B cell (primary cell): ENCODE measurements around the gene TMA7. TPM values are rescaled to one million over a fixed set of nuclear protein-coding genes. Genes with fewer than 3 reads are reported as not detected.

Experiments
- ATAC-seq: fragments of 200-7000 bp; cut with Tn5 transposase; one replicate; pipeline ENCODE4 v1.10.0; 2021; ENCODE audit warnings: low read depth, mild to moderate bottlenecking, moderate number of reproducible peaks, moderate library complexity
- CTCF ChIA-PET: fragments of 350-600 bp; sonication (Branson Sonifier 250); formaldehyde crosslinking; loops from one replicate; lab custom pipeline; 2021; ENCODE audit warnings: antibody characterized with exemption, inconsistent platforms; lab: Charles Lee
- POLR2A ChIA-PET: fragments of 350-600 bp; sonication (Branson Sonifier 250); formaldehyde crosslinking; loops from one replicate; lab custom pipeline; 2021; ENCODE audit warnings: antibody characterized with exemption; lab: Charles Lee
- DNase-seq: peaks from one replicate; pipeline ENCODE4 v3.0.0; 2013
- H2AFZ ChIP-seq: 2 replicates; pipeline ENCODE4 v1.6.1; 2012; ENCODE audit warnings: mild to moderate bottlenecking, low read depth, low read length; ENCODE audit not compliant: insufficient read depth, poor library complexity, severe bottlenecking
- H3K27ac ChIP-seq, 2 donors: 1 replicate in 1 of 2; 2 replicates in 1 of 2; pipeline ENCODE4 v1.5.1; 2012 to 2013; ENCODE audit warnings: low read length in 2 of 2, mild to moderate bottlenecking in 2 of 2, moderate library complexity in 1 of 2
- H3K27me3 ChIP-seq, 4 experiments: fragments of 200-600 bp in 1 of 4; sonication (generic) in 1 of 4; replicated peaks in 1 of 4; 1 replicate in 2 of 4; 2 replicates in 2 of 4; pipeline versions ENCODE4 v1.6.1 to v1.7.0; 2013 to 2016; ENCODE audit warnings: low read length in 3 of 4, mild to moderate bottlenecking in 2 of 4, mixed read lengths in 1 of 4, moderate library complexity in 1 of 4; ENCODE audit not compliant: insufficient read depth in 4 of 4, control insufficient read depth in 3 of 4; ENCODE audit errors: control extremely low read depth in 1 of 4
- H3K36me3 ChIP-seq, 2 experiments: replicated peaks in 1 of 2; 1 replicate in 1 of 2; 2 replicates in 1 of 2; pipeline versions ENCODE4 v1.6.1 to v1.7.1; 2013; ENCODE audit warnings: low read length in 1 of 2; ENCODE audit not compliant: insufficient read depth in 2 of 2, control insufficient read depth in 1 of 2; ENCODE audit errors: control extremely low read depth in 1 of 2, extremely low read depth in 1 of 2
- H3K4me1 ChIP-seq, 2 donors: fragments of 200-600 bp in 1 of 2; sonication (generic) in 1 of 2; 1 replicate in 1 of 2; 2 replicates in 1 of 2; pipeline versions ENCODE4 v1.5.1 to v1.6.1; 2013 to 2017; ENCODE audit warnings: low read length in 2 of 2; ENCODE audit not compliant: control insufficient read depth in 2 of 2, insufficient read depth in 2 of 2
- H3K4me2 ChIP-seq: replicated peaks from 2 replicates; pipeline ENCODE3; 2012; ENCODE audit warnings: mild to moderate bottlenecking, low read depth, low read length; ENCODE audit not compliant: poor library complexity, severe bottlenecking
- H3K4me3 ChIP-seq, 5 experiments: fragments of 200-600 bp in 1 of 5; sonication (generic) in 1 of 5; 1 replicate in 3 of 5; 2 replicates in 2 of 5; pipeline versions ENCODE4 v1.5.1 to v1.7.0; 2011 to 2016; ENCODE audit warnings: low read length in 4 of 5, mild to moderate bottlenecking in 4 of 5, low read depth in 2 of 5, control low read depth in 1 of 5, moderate library complexity in 1 of 5; ENCODE audit not compliant: insufficient read depth in 1 of 5; ENCODE audit errors: control extremely low read depth in 1 of 5, extremely low read depth in 1 of 5
- H3K79me2 ChIP-seq: fragments of 200-600 bp; sonication (generic); one replicate; pipeline ENCODE4 v1.6.0; 2016; ENCODE audit warnings: low read length; ENCODE audit not compliant: control insufficient read depth, insufficient read depth
- H3K9ac ChIP-seq: fragments of 200-600 bp; sonication (generic); 2 replicates; pipeline ENCODE4 v1.6.1; 2017; ENCODE audit warnings: mild to moderate bottlenecking, low read length, moderate library complexity
- H3K9me3 ChIP-seq, 3 donors: one replicate each; pipeline versions ENCODE4 v1.6.1 to v1.7.1; 2013; ENCODE audit warnings: low read length in 2 of 3; ENCODE audit not compliant: control insufficient read depth in 2 of 3, insufficient read depth in 1 of 3; ENCODE audit errors: control extremely low read depth in 1 of 3
- H4K20me1 ChIP-seq: 2 replicates; pipeline ENCODE4 v1.6.0; 2012; ENCODE audit warnings: mild to moderate bottlenecking, low read length; ENCODE audit not compliant: insufficient read depth, control insufficient read depth, poor library complexity, severe bottlenecking
- H3K27ac Mint-ChIP-seq: one replicate; pipeline ENCODE4 v1.8.0; 2021; ENCODE audit warnings: mixed read lengths
- H3K27me3 Mint-ChIP-seq: one replicate; pipeline ENCODE4 v1.8.0; 2021; ENCODE audit warnings: mixed read lengths
- H3K4me1 Mint-ChIP-seq: one replicate; pipeline ENCODE4 v1.8.0; 2021; ENCODE audit warnings: mixed read lengths
- H3K4me3 Mint-ChIP-seq: one replicate; pipeline ENCODE4 v1.8.0; 2021; ENCODE audit warnings: mixed read lengths
- H3K9me3 Mint-ChIP-seq: one replicate; pipeline ENCODE4 v1.8.0; 2022; ENCODE audit warnings: mixed read lengths; ENCODE audit not compliant: insufficient read depth
- EZH2 ChIP-seq: IDR thresholded peaks from 2 replicates; pipeline ENCODE4 v1.6.1; 2012; ENCODE audit warnings: borderline replicate concordance, low read depth, mild to moderate bottlenecking, moderate library complexity, low read length; ENCODE audit not compliant: insufficient read depth, poor library complexity, severe bottlenecking
- WGBS: methylation state at CpG from one replicate; pipeline ENCODE4 v1.1.5; 2013; ENCODE audit warnings: missing lambda C conversion rate; ENCODE audit not compliant: insufficient coverage; 5-methylcytosine and 5-hydroxymethylcytosine counted together
- intact Hi-C: fragments of 100-400 bp; cut with micrococcal nuclease; formaldehyde crosslinking; loops from one replicate; pipeline ENCODE4 v1.10.0; 2022
- polyA plus RNA-seq: library from polyadenylated mRNA; depleted of rRNA; stranded (reverse); fragments of >200 nt; gene quantifications from 2 replicates; pipeline ENCODE4 v1.2.3, GENCODE V29; 2012
- total RNA-seq, 2 donors: library from RNA; stranded (reverse); fragments of 120-200 nt in 1 of 2; gene quantifications; 1 replicate in 1 of 2; 2 replicates in 1 of 2; pipeline versions ENCODE4 v1.2.3 to v1.2.4, GENCODE V29; 2013 to 2022
- TF ChIP-seq, protein P1 (sequence below): fragments of 200-600 bp; IDR thresholded peaks from one replicate; pipeline ENCODE4 v1.8.0; 2022; ENCODE audit warnings: antibody characterized with exemption, mild to moderate bottlenecking

The TMA7 gene
- total and polyA plus RNA-seq, 2 donors (not counting 1 experiment from before 2014, with no cell fraction given), result 169 to 194 TPM

GRCh38 chr3:48493203-48493501 is 53.1 kb downstream of the TMA7 start:
- Mint-ChIP-seq H3K27ac (peak overlapping the region; percentile 10), H3K9me3 (peaks cover 1% of the 10 kb centered on the region), H3K4me3 (no peak overlapping the region), H3K27me3 (no peaks in the 10 kb centered on the region), H3K4me1 (peaks cover 15% of the 10 kb centered on the region)
- ChIA-PET CTCF (interaction anchor here (1.5 to 3.0 kb wide), 3 partner anchors 11 to 92 kb away, joined by 3 to 8 read pairs (median 5); partner anchors contain the start of gene SHISA5), POLR2A (no interaction called here)
- Histone ChIP-seq H3K4me3 (no peak overlapping the region), H3K4me1 (peaks cover 0 to 12% of the 10 kb centered on the region in 2 donors), H3K27me3 (no peaks in the 10 kb centered on the region), H3K36me3 (no peaks in the 10 kb centered on the region), H2AFZ (no peak overlapping the region), H4K20me1 (no peaks in the 10 kb centered on the region), H3K4me2 (no peak overlapping the region), H3K27ac (no peak overlapping the region), H3K79me2 (no peaks in the 10 kb centered on the region), H3K9me3 (no peaks in the 10 kb centered on the region), H3K9ac (no peak overlapping the region)
- DNase-seq, result no peak
- intact Hi-C loops, result no loop called here
- ATAC-seq, result no peak
- WGBS, result 100% methylated on average over 2 of the region's 3 CpGs
- no peak for TF ChIP-seq EZH2
- TF ChIP-seq, protein P1, sequence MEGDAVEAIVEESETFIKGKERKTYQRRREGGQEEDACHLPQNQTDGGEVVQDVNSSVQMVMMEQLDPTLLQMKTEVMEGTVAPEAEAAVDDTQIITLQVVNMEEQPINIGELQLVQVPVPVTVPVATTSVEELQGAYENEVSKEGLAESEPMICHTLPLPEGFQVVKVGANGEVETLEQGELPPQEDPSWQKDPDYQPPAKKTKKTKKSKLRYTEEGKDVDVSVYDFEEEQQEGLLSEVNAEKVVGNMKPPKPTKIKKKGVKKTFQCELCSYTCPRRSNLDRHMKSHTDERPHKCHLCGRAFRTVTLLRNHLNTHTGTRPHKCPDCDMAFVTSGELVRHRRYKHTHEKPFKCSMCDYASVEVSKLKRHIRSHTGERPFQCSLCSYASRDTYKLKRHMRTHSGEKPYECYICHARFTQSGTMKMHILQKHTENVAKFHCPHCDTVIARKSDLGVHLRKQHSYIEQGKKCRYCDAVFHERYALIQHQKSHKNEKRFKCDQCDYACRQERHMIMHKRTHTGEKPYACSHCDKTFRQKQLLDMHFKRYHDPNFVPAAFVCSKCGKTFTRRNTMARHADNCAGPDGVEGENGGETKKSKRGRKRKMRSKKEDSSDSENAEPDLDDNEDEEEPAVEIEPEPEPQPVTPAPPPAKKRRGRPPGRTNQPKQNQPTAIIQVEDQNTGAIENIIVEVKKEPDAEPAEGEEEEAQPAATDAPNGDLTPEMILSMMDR, result no peak

Other genes starting within 250 kb of the TMA7 start
- gene CAMP, start 216.8 kb upstream of the TMA7 start, total RNA-seq, result not detected in 2 replicates
- gene CAMP, start 216.8 kb upstream of the TMA7 start, polyA plus RNA-seq, result 0.22 and 0.30 TPM in 2 replicates
- 29.8 and 34.7 TPM in 2 replicates for gene ZNF589, start 199.2 kb upstream of the TMA7 start, total RNA-seq
- 36.1 and 36.8 TPM in 2 replicates for gene ZNF589, start 199.2 kb upstream of the TMA7 start, polyA plus RNA-seq
- gene NME6, start 138.9 kb upstream of the TMA7 start, total RNA-seq, result 48.9 and 52.4 TPM in 2 replicates
- 14.4 and 17.9 TPM in 2 replicates for gene NME6, start 138.9 kb upstream of the TMA7 start, polyA plus RNA-seq
- not detected in 2 replicates for gene SPINK8, start 106.6 kb upstream of the TMA7 start, total RNA-seq
- not detected in 2 replicates for gene SPINK8, start 106.6 kb upstream of the TMA7 start, polyA plus RNA-seq
- not detected in 2 replicates for gene FBXW12, start 68.0 kb upstream of the TMA7 start, total RNA-seq
- not detected in 2 replicates for gene FBXW12, start 68.0 kb upstream of the TMA7 start, polyA plus RNA-seq
- gene PLXNB1, start 10.2 kb upstream of the TMA7 start, total RNA-seq, result 3.9 and 5.0 TPM in 2 replicates
- gene PLXNB1, start 10.2 kb upstream of the TMA7 start, polyA plus RNA-seq, result 0.95 and 1.6 TPM in 2 replicates
- gene CCDC51, start 138 bp upstream of the TMA7 start, total RNA-seq, result 5.0 and 6.2 TPM in 2 replicates
- 4.5 and 5.9 TPM in 2 replicates for gene CCDC51, start 138 bp upstream of the TMA7 start, polyA plus RNA-seq
- gene ATRIP, start 6.5 kb downstream of the TMA7 start, total RNA-seq, result 11.6 and 14.3 TPM in 2 replicates
- 10.5 and 12.6 TPM in 2 replicates for gene ATRIP, start 6.5 kb downstream of the TMA7 start, polyA plus RNA-seq
- gene SHISA5, start 63.9 kb downstream of the TMA7 start, total RNA-seq, result 145 and 147 TPM in 2 replicates
- gene SHISA5, start 63.9 kb downstream of the TMA7 start, polyA plus RNA-seq, result 133 and 183 TPM in 2 replicates
- 3.2 and 3.3 TPM in 2 replicates for gene PFKFB4, start 116.5 kb downstream of the TMA7 start, total RNA-seq
- gene PFKFB4, start 116.5 kb downstream of the TMA7 start, polyA plus RNA-seq, result 1.3 and 1.7 TPM in 2 replicates
- gene UCN2, start 123.5 kb downstream of the TMA7 start, total RNA-seq, result not detected in 2 replicates
- not detected in 2 replicates for gene UCN2, start 123.5 kb downstream of the TMA7 start, polyA plus RNA-seq
- 2.1 and 3.3 TPM in 2 replicates for gene COL7A1, start 155.1 kb downstream of the TMA7 start, total RNA-seq
- 0.75 and 2.9 TPM in 2 replicates for gene COL7A1, start 155.1 kb downstream of the TMA7 start, polyA plus RNA-seq
- gene UQCRC1, start 169.4 kb downstream of the TMA7 start, total RNA-seq, result 98.9 and 99.9 TPM in 2 replicates
- 132 and 195 TPM in 2 replicates for gene UQCRC1, start 169.4 kb downstream of the TMA7 start, polyA plus RNA-seq
- gene TMEM89, start 181.5 kb downstream of the TMA7 start, total RNA-seq, result not detected in 2 replicates
- gene TMEM89, start 181.5 kb downstream of the TMA7 start, polyA plus RNA-seq, result not detected in 2 replicates
- gene SLC26A6, start 195.2 kb downstream of the TMA7 start, total RNA-seq, result 26.7 and 30.6 TPM in 2 replicates
- 22.5 and 24.0 TPM in 2 replicates for gene SLC26A6, start 195.2 kb downstream of the TMA7 start, polyA plus RNA-seq
- gene CELSR3, start 222.6 kb downstream of the TMA7 start, total RNA-seq, result 2.5 and 2.8 TPM in 2 replicates
- gene CELSR3, start 222.6 kb downstream of the TMA7 start, polyA plus RNA-seq, result 1.2 and 2.4 TPM in 2 replicates
- 19.1 and 19.7 TPM in 2 replicates for gene NCKIPSD, start 245.7 kb downstream of the TMA7 start, total RNA-seq
- 14.6 and 24.6 TPM in 2 replicates for gene NCKIPSD, start 245.7 kb downstream of the TMA7 start, polyA plus RNA-seq